NB4 (cell line): ENCODE measurements around the gene OPRPN.

Experiments
- CTCF ChIP-seq: IDR thresholded peaks from one replicate; pipeline ENCODE4 v1.5.1; 2012; ENCODE audit warnings: low read depth, low read length
- MAX ChIP-seq: IDR thresholded peaks from 2 replicates; pipeline ENCODE4 v1.6.1; 2011; ENCODE audit warnings: low read depth, low read length
- MYC ChIP-seq: IDR thresholded peaks from 2 replicates; pipeline ENCODE4 v1.6.1; 2011; ENCODE audit warnings: low read depth, low read length

GRCh38 chr4:70452946-70453345 is 55.2 kb downstream of the OPRPN start:
- TF ChIP-seq MAX (no peak), MYC (no peak), CTCF (no peak)
